ENCODE data around the gene TENM4. TPM values are rescaled to one million over a fixed set of nuclear protein-coding genes. Genes with fewer than 3 reads are reported as not detected.

Gene TENM4
- total and polyA plus RNA-seq, 10 of the 15 experiments (the other 5 are each of a cell fraction or from before 2014, with no cell fraction given): 0.03 to 0.12 (median 0.06) TPM; not detected in 7

- ATAC-seq: no peak
- no peaks in the 10 kb centered on the region for H4K20me1 ChIP-seq (ENCODE audit: control insufficient read depth, insufficient read depth)
- no peak for FAIRE-seq
- ChIA-PET CTCF (interaction anchor here (1.3 to 2.6 kb wide), 2 partner anchors 10 to 464 kb away, joined by 3 to 12 read pairs; no protein-coding TSS in a partner anchor), SMC1A (ENCODE audit: uncharacterized antibody, unreplicated experiment) (no interaction called here), RAD21 (ENCODE audit: unreplicated experiment) (interaction anchor here (0.5 kb wide), 1 partner anchor 612 kb away, joined by 3 read pairs; no protein-coding TSS in a partner anchor), POLR2A (no interaction called here)
- 21% methylated on average over 3 of the region's 3 CpGs for WGBS (ENCODE audit: insufficient coverage, insufficient replicate concordance, low lambda C conversion rate, missing lambda C conversion rate)
- DNase-seq (ENCODE audit: low read depth, low spot score): no peak
- no peaks in the 10 kb centered on the region for H3K9me3 ChIP-seq (replicated peaks; ENCODE audit: control insufficient read depth, insufficient read depth, low read length)
- no peaks in the 10 kb centered on the region for H3K4me1 ChIP-seq (ENCODE audit: control insufficient read depth, insufficient read depth, low read length)
- H3K27ac ChIP-seq (ENCODE audit: control insufficient read depth, insufficient read depth): no peak overlapping the region
- no peaks in the 10 kb centered on the region; a peak in 1 of 4 replicates for H3K27me3 ChIP-seq (replicated peaks in 1 of 2; ENCODE audit: control insufficient read depth in 2 of 2, insufficient read depth in 2 of 2, low read length in 1 of 2)
- no peak overlapping the region for H3K4me3 ChIP-seq
- in situ Hi-C loops (cut with MboI): no loop called here
- no peak overlapping the region for H3K9ac ChIP-seq (ENCODE audit: control insufficient read depth, insufficient read depth, low read length)
- no peaks in the 10 kb centered on the region for H3K36me3 ChIP-seq (ENCODE audit: control insufficient read depth in 2 of 2, insufficient read depth in 2 of 2, low read length in 1 of 2)
- H3K79me2 ChIP-seq (ENCODE audit: control insufficient read depth, insufficient read depth, low read length): no peaks in the 10 kb centered on the region
- no TSS peak for BruUV-seq (replicated peaks)
- no peak overlapping the region for H3K4me2 ChIP-seq (ENCODE audit: control insufficient read depth, insufficient read depth)
- no peak for TF ChIP-seq YBX1 (IDR thresholded peaks at IDR 0.05)
- no peak for TF ChIP-seq BHLHE40 (IDR thresholded peaks at IDR 0.05; ENCODE audit: borderline replicate concordance in 1 of 2, low read depth in 2 of 2, low read length in 1 of 2)
- TF ChIP-seq SREBF1 (IDR thresholded peaks at IDR 0.05; ENCODE audit: low read length): no peak
- TF ChIP-seq CHD1 (IDR thresholded peaks at IDR 0.05; ENCODE audit: low read depth, low read length): no peak
- no peak for TF ChIP-seq FOXK2 (IDR thresholded peaks at IDR 0.05)
- TF ChIP-seq SPI1 (IDR thresholded peaks at IDR 0.05; ENCODE audit: borderline replicate concordance, insufficient read depth, low read depth, low read length): no peak
- no peak for TF ChIP-seq CREM (IDR thresholded peaks at IDR 0.05; ENCODE audit: low read depth)
- TF ChIP-seq MAX (IDR thresholded peaks at IDR 0.05; ENCODE audit: low read depth, low read length): no peak
- TF ChIP-seq E4F1 (IDR thresholded peaks at IDR 0.05; ENCODE audit: borderline replicate concordance, partially characterized antibody): no peak
- TF ChIP-seq NFYB (IDR thresholded peaks at IDR 0.05; ENCODE audit: insufficient read depth, low read depth, low read length): no peak
- no peak for TF ChIP-seq ATF7 (IDR thresholded peaks at IDR 0.05; ENCODE audit: low read depth)
- TF ChIP-seq EED (IDR thresholded peaks at IDR 0.05; ENCODE audit: low read depth): no peak
- no peak for TF ChIP-seq CBX3 (IDR thresholded peaks at IDR 0.05; ENCODE audit: borderline replicate concordance, low read depth)
- TF ChIP-seq TBL1XR1 (IDR thresholded peaks at IDR 0.05; ENCODE audit: low read depth, low read length): no peak
- TF ChIP-seq NBN (IDR thresholded peaks at IDR 0.05): no peak
- TF ChIP-seq, protein P1, sequence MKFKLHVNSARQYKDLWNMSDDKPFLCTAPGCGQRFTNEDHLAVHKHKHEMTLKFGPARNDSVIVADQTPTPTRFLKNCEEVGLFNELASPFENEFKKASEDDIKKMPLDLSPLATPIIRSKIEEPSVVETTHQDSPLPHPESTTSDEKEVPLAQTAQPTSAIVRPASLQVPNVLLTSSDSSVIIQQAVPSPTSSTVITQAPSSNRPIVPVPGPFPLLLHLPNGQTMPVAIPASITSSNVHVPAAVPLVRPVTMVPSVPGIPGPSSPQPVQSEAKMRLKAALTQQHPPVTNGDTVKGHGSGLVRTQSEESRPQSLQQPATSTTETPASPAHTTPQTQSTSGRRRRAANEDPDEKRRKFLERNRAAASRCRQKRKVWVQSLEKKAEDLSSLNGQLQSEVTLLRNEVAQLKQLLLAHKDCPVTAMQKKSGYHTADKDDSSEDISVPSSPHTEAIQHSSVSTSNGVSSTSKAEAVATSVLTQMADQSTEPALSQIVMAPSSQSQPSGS (IDR thresholded peaks at IDR 0.05; ENCODE audit: low read length): no peak
- intact Hi-C loops (cut with micrococcal nuclease; ENCODE audit: unreplicated experiment): no loop called here
- no peak overlapping the region for H2AFZ ChIP-seq (ENCODE audit: control insufficient read depth, low read depth, low read length)
Measured at GRCh38 chr11:79110321-79110720, 330.5 kb downstream of the TENM4 start.
